GM12891 (cell line): ENCODE measurements around the gene ADM.
A peak's percentile ranks its signal among the peaks of the same experiment; 100 is the strongest.

Source experiments
- DNase-seq: peaks from one replicate; pipeline ENCODE4 v3.0.0; 2011; ENCODE audit warnings: low spot score; ENCODE audit not compliant: insufficient read length
- FAIRE-seq: peaks from 2 replicates; lab custom pipeline; 2011; peaks lifted over from hg19 to GRCh38; lab: Jason Lieb, UNC
- PAX5 ChIP-seq: IDR thresholded peaks from 2 replicates; pipeline ENCODE4 v1.6.1; 2011; ENCODE audit warnings: low read length, moderate library complexity, mild to moderate bottlenecking; ENCODE audit not compliant: insufficient read depth, severe bottlenecking
- POLR2A ChIP-seq: IDR thresholded peaks from 2 replicates; pipeline ENCODE4 v1.6.1; 2011; ENCODE audit warnings: low read depth, low read length, control low read depth
- POLR2AphosphoS5 ChIP-seq: IDR thresholded peaks from 2 replicates; pipeline ENCODE4 v1.6.1; 2011; ENCODE audit warnings: low read depth, low read length, control low read depth
- POU2F2 ChIP-seq: IDR thresholded peaks from 2 replicates; pipeline ENCODE4 v1.6.1; 2011; ENCODE audit warnings: low read depth, mild to moderate bottlenecking, control low read depth, low read length, moderate library complexity
- SPI1 ChIP-seq: IDR thresholded peaks from 2 replicates; pipeline ENCODE4 v1.6.1; 2011; ENCODE audit warnings: low read depth, low read length, control low read depth
- TAF1 ChIP-seq: IDR thresholded peaks from 2 replicates; pipeline ENCODE4 v1.6.1; 2011; ENCODE audit warnings: low read depth, low read length, control low read depth

ADM gene

DNA sequence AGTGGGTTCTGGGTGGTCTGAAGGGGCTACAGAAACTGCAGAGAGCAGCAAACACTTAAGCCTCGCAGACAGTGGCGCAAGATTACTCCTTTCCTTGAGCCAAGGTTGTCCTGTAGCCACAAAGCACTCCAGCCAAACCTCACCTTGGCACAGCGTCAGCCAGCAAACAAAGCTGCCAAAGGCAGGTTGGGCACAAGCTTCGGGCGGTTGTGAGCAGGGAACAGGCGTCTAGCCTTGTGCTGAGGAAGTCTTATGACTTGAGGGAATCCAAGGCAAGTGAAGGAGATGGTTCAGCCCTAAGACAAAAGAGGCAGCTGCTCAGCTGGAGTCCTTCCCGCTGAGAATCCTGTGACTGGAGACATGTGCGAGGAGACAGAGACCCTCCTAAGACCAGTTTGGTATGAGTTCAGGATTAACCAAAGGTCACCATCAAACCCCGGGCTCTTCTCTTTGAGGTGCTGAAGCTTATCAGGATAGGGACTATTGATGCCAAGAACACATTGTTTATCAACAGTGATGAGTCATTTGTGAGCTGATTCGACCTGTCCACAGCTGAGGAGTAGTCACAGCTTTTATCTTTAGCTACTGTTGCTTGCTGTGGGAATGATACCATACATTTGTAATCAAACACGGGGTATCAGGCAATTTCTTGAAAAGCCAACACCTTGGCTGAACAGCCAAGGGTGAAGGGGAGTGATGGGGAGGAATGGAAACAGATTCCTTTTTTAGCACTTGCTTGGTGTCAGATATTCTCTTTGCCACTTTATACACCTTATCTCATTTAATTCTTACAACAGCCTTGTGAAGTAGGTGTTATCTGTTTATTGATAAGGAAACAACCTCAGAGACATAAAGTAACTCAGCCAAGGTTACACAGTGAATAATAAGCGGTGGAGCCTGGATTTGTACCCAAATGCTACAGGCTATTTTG lies 4.6 kb downstream of the ADM start:
- no peak for TF ChIP-seq POLR2AphosphoS5
- TF ChIP-seq POLR2A = no peak
- TF ChIP-seq POU2F2 = no peak
- no peak for TF ChIP-seq SPI1
- TF ChIP-seq TAF1 = no peak
- TF ChIP-seq PAX5 = no peak
- DNase-seq = no peak
- FAIRE-seq = peak; percentile 38

DNA sequence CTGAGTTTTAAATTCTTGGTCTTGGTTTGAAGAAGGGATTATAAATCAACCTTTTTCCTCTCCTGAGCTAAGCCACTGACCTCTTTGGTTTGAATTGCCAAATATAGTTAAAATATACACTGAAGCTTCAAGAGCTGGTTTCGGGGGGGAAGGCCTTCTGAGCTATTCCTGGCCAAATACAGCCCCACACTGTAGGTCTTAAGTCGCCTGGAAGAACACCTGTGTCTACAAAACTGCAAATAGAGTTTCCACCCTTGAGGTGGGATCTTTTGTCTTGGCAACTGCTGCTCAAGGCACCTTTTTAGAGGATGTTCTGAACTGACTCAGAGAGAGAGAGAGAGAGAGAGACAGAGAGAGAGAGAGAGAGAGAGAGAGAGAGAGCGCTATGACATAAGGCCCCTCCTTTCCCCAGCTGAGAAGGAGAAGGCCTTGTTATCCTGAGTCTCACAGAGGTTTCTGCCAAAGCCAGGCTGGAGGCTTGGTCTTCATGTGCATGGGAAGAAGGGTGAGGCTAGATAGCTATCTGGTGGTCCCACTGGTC lies 5.5 kb downstream of the ADM start:
- TF ChIP-seq PAX5 = no peak
- DNase-seq (no peak), FAIRE-seq (peak; percentile 68)

DNA sequence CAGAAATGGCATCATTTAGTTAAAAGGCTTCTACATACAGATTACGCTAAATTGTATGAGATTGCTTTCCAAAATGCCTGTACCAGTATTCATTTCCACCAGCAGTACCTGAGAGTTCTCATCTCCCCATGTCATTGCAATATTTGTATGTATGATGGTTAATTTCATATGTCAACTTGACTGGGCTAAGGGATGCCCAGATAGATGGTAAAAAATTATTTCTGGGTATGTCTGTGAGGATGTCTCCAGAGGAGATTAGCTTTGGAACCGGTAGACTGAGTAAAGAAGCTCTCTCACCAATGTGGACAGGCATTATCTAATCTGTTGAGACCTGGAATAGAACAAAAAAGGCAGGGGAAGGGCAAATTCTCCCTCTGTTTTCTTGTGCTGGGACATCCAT lies 6.9 kb downstream of the ADM start:
- FAIRE-seq = no peak
- DNase-seq = no peak

DNA sequence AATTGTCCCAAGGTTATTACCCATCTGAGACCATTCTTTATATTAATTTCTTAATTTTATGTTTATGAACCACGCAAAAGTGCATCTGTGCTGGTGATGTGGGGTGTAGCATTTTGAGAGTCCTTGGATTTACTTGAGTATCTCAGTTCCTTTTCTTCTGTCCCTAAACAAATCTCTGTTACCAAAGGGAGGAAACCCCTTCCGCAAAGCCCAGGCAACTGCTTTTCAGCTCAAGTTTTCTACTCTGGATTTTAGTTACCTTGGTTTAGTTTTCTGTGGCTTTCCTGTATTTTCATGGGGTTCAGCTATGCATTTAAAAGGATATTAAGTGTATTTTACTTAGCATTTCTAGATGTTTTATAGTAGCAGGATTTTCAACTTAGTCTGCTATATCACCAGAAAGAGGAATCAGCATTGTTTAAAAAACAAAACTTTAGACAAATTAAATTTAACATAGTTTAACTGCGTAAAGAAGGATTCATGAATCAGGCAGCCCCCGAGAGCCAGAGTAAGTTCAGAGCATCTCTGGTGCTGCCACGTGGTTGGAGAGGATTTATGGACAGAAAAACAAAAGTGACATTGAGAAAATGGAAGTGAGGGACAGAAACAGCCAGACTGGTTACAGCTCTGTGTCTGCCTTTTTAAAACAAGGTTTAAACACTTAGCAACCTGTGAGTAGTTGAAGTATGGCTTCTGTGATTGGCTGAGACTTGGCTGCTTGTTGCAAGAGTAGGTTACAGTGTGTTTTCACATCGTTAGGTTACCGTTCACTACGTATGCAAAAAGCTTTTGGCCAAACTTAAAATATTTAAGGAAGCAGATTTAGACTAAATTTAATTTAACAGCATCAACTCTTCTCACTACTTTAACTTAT lies 9.6 kb downstream of the ADM start:
- peak; percentile 84 for TF ChIP-seq SPI1
- no peak for TF ChIP-seq POLR2A
- peak; percentile 92 for FAIRE-seq
- no peak for DNase-seq

More for the DNA sequence above, 6.9 kb downstream of the ADM start:
- TF ChIP-seq TAF1 (no peak), SPI1 (no peak)

DNA sequence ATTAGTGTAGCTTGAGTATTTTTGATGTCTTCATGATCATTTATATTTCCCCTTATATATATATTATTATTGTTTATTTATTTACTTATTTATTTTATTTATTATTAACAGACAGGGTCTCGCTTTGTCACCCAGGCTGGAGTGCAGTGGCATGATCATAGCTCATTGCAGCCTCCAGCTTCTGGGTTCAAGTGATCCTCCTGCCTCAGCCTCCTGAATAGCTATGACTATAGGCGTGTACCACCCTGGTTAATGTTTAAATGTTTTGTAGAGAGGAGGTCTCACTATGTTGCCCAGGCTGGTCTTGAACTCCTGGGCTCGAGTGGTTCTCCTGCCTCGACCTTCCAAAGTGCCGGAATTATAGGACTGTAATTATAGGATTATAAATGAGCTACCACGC lies 10.2 kb downstream of the ADM start:
- DNase-seq = no peak
- FAIRE-seq = no peak

DNA sequence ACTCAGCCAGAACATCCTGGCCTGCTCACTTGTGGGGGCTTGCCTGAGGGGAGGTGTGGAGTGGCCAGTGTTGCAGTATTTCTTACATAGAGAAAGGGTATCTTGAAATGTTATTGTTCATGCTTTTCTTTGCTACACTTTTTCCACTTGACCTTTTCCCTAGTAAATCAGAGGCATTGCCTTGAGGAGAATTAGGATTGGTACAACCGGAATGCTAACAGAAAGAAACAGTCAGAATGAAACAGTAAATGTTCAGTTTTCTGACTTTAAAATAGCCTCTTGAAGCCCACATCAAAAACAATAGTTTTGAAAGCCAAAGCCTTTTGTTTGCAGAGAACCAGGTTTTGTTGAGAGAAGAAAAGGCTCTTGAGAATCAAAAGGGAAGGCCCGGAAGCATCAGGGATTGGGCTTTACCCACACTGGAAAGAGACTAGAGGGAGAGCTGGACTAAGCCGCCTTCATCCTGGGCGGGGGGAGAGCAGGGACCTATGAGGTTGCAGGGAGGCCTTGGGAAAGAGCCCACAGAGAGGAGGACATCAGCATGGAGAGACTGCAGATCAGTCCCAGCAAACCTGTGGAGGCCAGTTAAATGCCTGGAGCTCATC lies 12.4 kb downstream of the ADM start:
- FAIRE-seq (no peak), DNase-seq (no peak)
- no peak for TF ChIP-seq PAX5
- TF ChIP-seq POU2F2 = no peak
- TF ChIP-seq TAF1 = no peak
- no peak for TF ChIP-seq POLR2A
- TF ChIP-seq POLR2AphosphoS5 = no peak
- TF ChIP-seq SPI1 = no peak

More for the DNA sequence above, 10.2 kb downstream of the ADM start:
- TF ChIP-seq POLR2AphosphoS5 (no peak), TAF1 (no peak)

DNA sequence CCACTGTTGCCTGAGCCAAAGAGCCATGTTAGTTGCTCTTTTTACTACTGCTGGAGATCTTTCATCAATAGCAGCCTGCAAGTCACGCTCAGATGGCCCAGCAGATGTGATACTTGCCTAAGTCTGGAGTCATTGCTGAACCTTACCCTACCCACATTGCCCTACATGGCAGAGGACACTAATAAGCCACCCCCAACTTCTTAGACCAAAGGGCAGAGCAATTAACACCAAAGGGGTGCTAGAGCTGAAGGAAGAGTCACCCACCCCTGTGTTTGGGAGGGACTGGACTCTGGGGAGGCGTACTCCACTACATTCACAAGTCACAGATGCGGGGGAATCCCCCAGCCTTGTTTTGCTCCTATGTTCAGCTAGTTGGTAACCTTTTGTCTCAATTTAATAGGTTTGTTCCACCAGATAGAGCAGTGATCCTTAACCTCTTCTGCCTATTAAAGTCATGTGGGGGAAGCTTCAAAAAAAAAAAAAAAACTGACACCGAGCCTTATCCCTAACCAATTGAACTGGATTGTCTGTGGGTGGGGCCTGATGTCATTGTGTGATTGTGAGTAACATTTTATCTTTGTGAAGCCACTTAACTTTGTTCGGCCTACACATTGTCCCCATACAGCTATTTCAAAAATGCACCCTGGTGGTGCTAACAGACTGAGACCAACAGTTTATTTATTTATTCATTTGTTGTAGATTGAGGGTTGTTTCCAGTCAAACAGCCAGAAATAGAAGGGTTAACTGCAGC lies 13.1 kb downstream of the ADM start:
- TF ChIP-seq POLR2A (no peak), POU2F2 (no peak; the same call in 1 of the 2 replicates), TAF1 (no peak), PAX5 (peak; percentile 86), POLR2AphosphoS5 (no peak)
- no peak for DNase-seq
- FAIRE-seq = peak; percentile 97

DNA sequence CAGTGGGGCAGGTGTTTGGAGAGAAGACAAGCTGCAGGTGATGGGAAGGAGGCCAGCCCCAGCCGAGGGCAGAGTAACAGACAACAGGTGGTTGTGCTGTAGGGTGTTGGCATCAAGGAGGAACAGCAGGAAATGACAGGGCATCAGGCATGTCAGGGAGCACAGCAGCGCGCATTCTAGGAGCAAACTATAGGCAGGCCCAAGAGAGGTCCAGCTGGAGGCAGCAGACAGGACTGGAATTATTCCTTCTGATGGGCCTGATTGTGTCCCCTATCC lies 13.6 kb downstream of the ADM start:
- TF ChIP-seq PAX5 = no peak
- no peak for TF ChIP-seq POU2F2
- TF ChIP-seq POLR2A = no peak
- FAIRE-seq (peak; percentile 73), DNase-seq (no peak)

DNA sequence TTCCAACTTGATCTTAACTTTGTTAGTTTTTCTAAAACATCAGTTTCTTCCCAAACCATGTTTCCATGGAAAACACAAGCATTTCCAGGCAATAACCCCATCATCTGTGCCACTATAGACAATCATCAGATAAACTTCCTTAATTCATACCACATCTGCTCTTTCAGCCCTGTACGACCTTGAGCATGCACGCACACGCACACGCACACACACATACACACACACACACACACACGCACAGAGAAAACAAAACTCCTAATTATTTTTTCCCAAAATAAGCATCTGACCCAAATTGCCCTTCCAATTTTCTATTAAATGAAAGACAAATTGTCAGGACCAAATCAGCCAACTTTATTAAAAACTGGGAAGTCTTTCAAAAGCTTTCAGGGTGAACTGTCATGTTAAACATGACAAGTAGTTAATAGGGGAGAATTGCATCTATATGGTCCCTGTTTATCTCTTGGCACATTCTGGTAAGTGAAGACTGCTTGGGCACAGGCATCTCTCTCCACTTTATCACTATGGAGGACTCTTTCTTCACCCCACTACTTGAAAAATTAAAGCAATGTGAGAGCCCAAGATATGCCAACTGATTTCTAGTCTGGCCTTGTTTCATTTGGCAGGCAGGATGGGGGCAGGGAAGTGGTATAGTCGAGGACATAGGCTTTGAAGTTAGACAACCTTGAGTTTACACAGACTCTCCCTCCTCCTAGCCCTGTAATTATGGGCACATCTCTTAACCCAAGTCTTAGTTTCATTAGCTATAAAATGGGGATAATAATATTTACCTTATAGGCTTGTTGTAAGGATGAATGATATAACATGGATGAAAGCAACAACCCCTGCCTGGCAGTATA lies 15.1 kb downstream of the ADM start:
- DNase-seq (no peak), FAIRE-seq (peak; percentile 73)
- no peak for TF ChIP-seq POLR2AphosphoS5
- TF ChIP-seq TAF1 = no peak
- TF ChIP-seq POLR2A = no peak
- TF ChIP-seq PAX5 = no peak
- no peak for TF ChIP-seq POU2F2
- TF ChIP-seq SPI1 = no peak
